ENCODE results near the gene R3HDM4. TPM values are rescaled to one million over a fixed set of nuclear protein-coding genes. Genes with fewer than 3 reads are reported as not detected.

Gene R3HDM4
- total and polyA plus RNA-seq, 2 donors (not counting 3 experiments of a cell fraction or from before 2014, with no cell fraction given) = 51.8 to 53.9 TPM

DNA sequence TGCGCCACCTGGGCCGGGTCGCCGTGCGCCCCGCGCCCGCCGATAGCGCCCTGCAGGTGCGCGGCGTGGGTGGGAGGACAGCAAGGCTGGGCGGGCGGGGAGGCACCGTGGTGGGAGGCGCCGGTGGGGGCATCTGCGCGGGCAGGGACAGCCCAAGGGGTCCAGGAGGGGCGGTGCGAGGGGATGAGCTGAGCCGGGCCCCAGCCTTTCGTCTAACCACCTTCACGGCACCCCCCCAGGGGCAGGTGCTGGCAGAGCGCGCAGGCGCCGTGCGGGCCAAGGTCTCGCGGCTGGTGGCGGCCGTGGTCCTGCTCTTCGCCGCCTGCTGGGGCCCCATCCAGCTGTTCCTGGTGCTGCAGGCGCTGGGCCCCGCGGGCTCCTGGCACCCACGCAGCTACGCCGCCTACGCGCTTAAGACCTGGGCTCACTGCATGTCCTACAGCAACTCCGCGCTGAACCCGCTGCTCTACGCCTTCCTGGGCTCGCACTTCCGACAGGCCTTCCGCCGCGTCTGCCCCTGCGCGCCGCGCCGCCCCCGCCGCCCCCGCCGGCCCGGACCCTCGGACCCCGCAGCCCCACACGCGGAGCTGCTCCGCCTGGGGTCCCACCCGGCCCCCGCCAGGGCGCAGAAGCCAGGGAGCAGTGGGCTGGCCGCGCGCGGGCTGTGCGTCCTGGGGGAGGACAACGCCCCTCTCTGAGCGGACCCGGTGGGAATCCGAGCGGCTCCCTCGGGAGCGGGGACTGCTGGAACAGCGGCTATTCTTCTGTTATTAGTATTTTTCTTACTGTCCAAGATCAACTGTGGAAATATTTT, 7.2 kb upstream of the R3HDM4 start:
- H2AFZ ChIP-seq (ENCODE audit: low read depth, low read length) = no peak overlapping the region
- H3K9ac ChIP-seq (replicated peaks; ENCODE audit: extremely low read depth, insufficient read depth, low read length) = no peak overlapping the region
- ChIA-PET POLR2A (no interaction called here), CTCF (interaction anchor here (1.6 to 2.6 kb wide), 2 partner anchors 57 to 151 kb away, joined by 7 to 10 read pairs; no protein-coding TSS in a partner anchor)
- no peak for TF ChIP-seq FOS (IDR thresholded peaks at IDR 0.05; ENCODE audit: borderline replicate concordance, insufficient read depth, low read length)
- peak; percentile 89 for TF ChIP-seq EZH2 (IDR thresholded peaks at IDR 0.05; ENCODE audit: borderline replicate concordance, low read depth, low read length, severe bottlenecking)
- no peaks in the 10 kb centered on the region for H3K36me3 ChIP-seq (ENCODE audit: control insufficient read depth in 2 of 2, extremely low read depth in 1 of 2, insufficient read depth in 2 of 2, low read length in 2 of 2)
- no peak overlapping the region for H3K4me2 ChIP-seq (ENCODE audit: insufficient read depth, low read length)
- no peak overlapping the region for H3K4me3 ChIP-seq (replicated peaks in 1 of 3; ENCODE audit: insufficient read depth in 1 of 3, low read depth in 1 of 3, low read length in 3 of 3)
- intact Hi-C loops (cut with micrococcal nuclease) (loop anchor here (2.0 to 5.0 kb wide), 2 partner anchors 57 to 322 kb away; partner anchors contain the start of gene ATP5F1D), dilution Hi-C loops (cut with MboI; ENCODE audit: extremely low pct_ligation_motif_present, low sequenced_read_pairs) (no loop called here)
- BruUV-seq (replicated peaks) = no TSS peak
- peaks cover 28 to 35% of the 10 kb centered on the region in 2 experiments for H3K27me3 ChIP-seq (ENCODE audit: control insufficient read depth in 2 of 2, insufficient read depth in 2 of 2, low read length in 2 of 2)
- no peak overlapping the region for H3K27ac ChIP-seq (ENCODE audit: insufficient read depth, low read depth, low read length)
- DNase-seq (ENCODE audit: low read depth, low spot score) (no peak), FAIRE-seq (no peak)
- no peaks in the 10 kb centered on the region for H3K9me3 ChIP-seq (replicated peaks; ENCODE audit: control insufficient read depth, insufficient read depth, low read length)
- H4K20me1 ChIP-seq (replicated peaks; ENCODE audit: control insufficient read depth, extremely low read depth, insufficient read depth, low read length) = no peaks in the 10 kb centered on the region
- no peaks in the 10 kb centered on the region for H3K79me2 ChIP-seq (ENCODE audit: control insufficient read depth, insufficient read depth, low read length)
- H3K9me1 ChIP-seq (replicated peaks; ENCODE audit: control insufficient read depth, extremely low read depth, insufficient read depth, low read length) = no peaks in the 10 kb centered on the region
- H3K4me1 ChIP-seq (ENCODE audit: control insufficient read depth, extremely low read depth, insufficient read depth, low read length) = peaks cover 6% of the 10 kb centered on the region

- POLR2A ChIA-PET = no interaction called here
- CTCF ChIA-PET = interaction anchor here (1.0 to 2.6 kb wide), 4 partner anchors 56 to 150 kb away, joined by 3 to 10 read pairs (median 5); partner anchors contain the start of gene WDR18
- intact Hi-C loops (cut with micrococcal nuclease) (loop anchor here (2.0 to 5.0 kb wide), 2 partner anchors 57 to 323 kb away; partner anchors contain the start of gene ATP5F1D), dilution Hi-C loops (cut with MboI; ENCODE audit: extremely low pct_ligation_motif_present, low sequenced_read_pairs) (no loop called here)
- Histone ChIP-seq H3K9me1 (replicated peaks; ENCODE audit: control insufficient read depth, extremely low read depth, insufficient read depth, low read length) (no peaks in the 10 kb centered on the region), H4K20me1 (replicated peaks; ENCODE audit: control insufficient read depth, extremely low read depth, insufficient read depth, low read length) (no peaks in the 10 kb centered on the region), H3K4me1 (ENCODE audit: control insufficient read depth, extremely low read depth, insufficient read depth, low read length) (peaks cover 2% of the 10 kb centered on the region), H3K27ac (ENCODE audit: insufficient read depth, low read depth, low read length) (no peak overlapping the region), H3K36me3 (ENCODE audit: control insufficient read depth in 2 of 2, extremely low read depth in 1 of 2, insufficient read depth in 2 of 2, low read length in 2 of 2) (no peaks in the 10 kb centered on the region), H3K4me3 (replicated peaks in 1 of 3; ENCODE audit: insufficient read depth in 1 of 3, low read depth in 1 of 3, low read length in 3 of 3) (no peak overlapping the region), H3K9me3 (replicated peaks; ENCODE audit: control insufficient read depth, insufficient read depth, low read length) (no peaks in the 10 kb centered on the region), H2AFZ (ENCODE audit: low read depth, low read length) (no peak overlapping the region), H3K4me2 (ENCODE audit: insufficient read depth, low read length) (no peak overlapping the region), H3K79me2 (ENCODE audit: control insufficient read depth, insufficient read depth, low read length) (no peaks in the 10 kb centered on the region), H3K9ac (replicated peaks; ENCODE audit: extremely low read depth, insufficient read depth, low read length) (no peak overlapping the region), H3K27me3 (ENCODE audit: control insufficient read depth in 2 of 2, insufficient read depth in 2 of 2, low read length in 2 of 2) (peaks cover 28 to 35% of the 10 kb centered on the region in 2 experiments)
- TF ChIP-seq MYC (IDR thresholded peaks at IDR 0.05; ENCODE audit: low read depth, low read length) (no peak), EZH2 (IDR thresholded peaks at IDR 0.05; ENCODE audit: borderline replicate concordance, low read depth, low read length, severe bottlenecking) (peak; percentile 88)
- FAIRE-seq (no peak), DNase-seq (ENCODE audit: low read depth, low spot score) (no peak)
- no TSS peak for BruUV-seq (replicated peaks)
Measured at GRCh38 chr19:919199-920050, 6.4 kb upstream of the R3HDM4 start.

All from endothelial cell of umbilical vein (primary cell).